Karpas-422 (cell line): ENCODE data around the gene TMEM59L. TPM values are rescaled to one million over a fixed set of nuclear protein-coding genes. Genes with fewer than 3 reads are reported as not detected.

Source experiments
- DNase-seq: peaks from one replicate; pipeline ENCODE4 v3.0.0-alpha.2; 2015
- H2AFZ ChIP-seq: fragments of 200-600 bp; sonication (generic); 2 replicates; pipeline ENCODE4 v1.6.1; 2014; ENCODE audit warnings: antibody characterized with exemption, low read length, mixed read lengths
- H3K27ac ChIP-seq: fragments of 200-600 bp; sonication (generic); 2 replicates; pipeline ENCODE4 v1.5.1; 2014; ENCODE audit warnings: mild to moderate bottlenecking, low read length, moderate library complexity
- H3K27me3 ChIP-seq: fragments of 200-600 bp; sonication (generic); 2 replicates; pipeline ENCODE4 v1.6.1; 2014; ENCODE audit warnings: low read length, mixed read lengths
- H3K36me3 ChIP-seq: fragments of 200-600 bp; sonication (generic); 2 replicates; pipeline ENCODE4 v1.6.1; 2014; ENCODE audit warnings: low read length, mixed read lengths; ENCODE audit not compliant: insufficient read depth
- H3K4me1 ChIP-seq: fragments of 200-600 bp; sonication (generic); 2 replicates; pipeline ENCODE4 v1.6.1; 2014; ENCODE audit warnings: mild to moderate bottlenecking, low read length, mixed read lengths
- H3K4me2 ChIP-seq: fragments of 200-600 bp; sonication (generic); 2 replicates; pipeline ENCODE4 v1.6.1; 2014; ENCODE audit warnings: low read length, low read depth, mild to moderate bottlenecking; ENCODE audit not compliant: poor library complexity, severe bottlenecking
- H3K4me3 ChIP-seq: fragments of 200-600 bp; sonication (generic); 2 replicates; pipeline ENCODE4 v1.5.1; 2014; ENCODE audit warnings: mild to moderate bottlenecking, antibody characterized with exemption, low read length, mixed read lengths
- H3K79me2 ChIP-seq: fragments of 200-600 bp; sonication (generic); 2 replicates; pipeline ENCODE4 v1.6.1; 2014; ENCODE audit warnings: mild to moderate bottlenecking, low read length, mixed read lengths
- H3K9ac ChIP-seq: fragments of 200-600 bp; sonication (generic); 2 replicates; pipeline ENCODE4 v1.6.0; 2014; ENCODE audit warnings: low read length
- H3K9me2 ChIP-seq: fragments of 200-600 bp; sonication (generic), shearing (Covaris generic); replicated peaks from 2 replicates; pipeline ENCODE4 v1.6.0; 2014; ENCODE audit warnings: mild to moderate bottlenecking, low read length, moderate library complexity; ENCODE audit not compliant: insufficient read depth
- H3K9me3 ChIP-seq: fragments of 300-700, 200-600 bp; sonication (generic); 2 replicates; pipeline ENCODE4 v1.6.1; 2014; ENCODE audit warnings: low read length, mixed read lengths
- H4K20me1 ChIP-seq: fragments of 200-600 bp; sonication (generic); 2 replicates; pipeline ENCODE4 v1.6.1; 2014; ENCODE audit warnings: mild to moderate bottlenecking, antibody characterized with exemption, low read length, low read depth; ENCODE audit not compliant: insufficient read depth
- total RNA-seq: library from RNA; depleted of rRNA; stranded (reverse); fragments of >200 nt; shearing (Covaris generic); gene quantifications from 2 replicates; pipeline ENCODE4 v1.2.3, GENCODE V29; 2014; ENCODE audit warnings: low replicate concordance

Gene TMEM59L
- total RNA-seq, 1 experiment from 2014 or later, result 2.5 TPM

GRCh38 chr19:18605196-18605545 lies 7.5 kb upstream of the TMEM59L start:
- Histone ChIP-seq H3K4me3 (no peak overlapping the region), H2AFZ (no peak overlapping the region), H3K27ac (no peak overlapping the region), H4K20me1 (no peaks in the 10 kb centered on the region), H3K9ac (no peak overlapping the region), H3K4me1 (no peaks in the 10 kb centered on the region), H3K36me3 (no peaks in the 10 kb centered on the region), H3K4me2 (no peak overlapping the region), H3K9me3 (no peaks in the 10 kb centered on the region), H3K9me2 (no peaks in the 10 kb centered on the region), H3K79me2 (no peaks in the 10 kb centered on the region), H3K27me3 (no peaks in the 10 kb centered on the region)
- DNase-seq, result no peak

GRCh38 chr19:18605546-18606280 lies 7.0 kb upstream of the TMEM59L start:
- no peaks in the 10 kb centered on the region for H3K4me1 ChIP-seq
- no peaks in the 10 kb centered on the region for H3K79me2 ChIP-seq
- no peaks in the 10 kb centered on the region for H3K36me3 ChIP-seq
- no peak overlapping the region for H3K27ac ChIP-seq
- no peaks in the 10 kb centered on the region for H3K9me2 ChIP-seq
- DNase-seq, result no peak
- no peaks in the 10 kb centered on the region for H4K20me1 ChIP-seq
- H3K9me3 ChIP-seq, result no peaks in the 10 kb centered on the region
- H2AFZ ChIP-seq, result no peak overlapping the region
- no peak overlapping the region for H3K4me2 ChIP-seq
- no peak overlapping the region for H3K9ac ChIP-seq
- H3K4me3 ChIP-seq, result no peak overlapping the region
- H3K27me3 ChIP-seq, result no peaks in the 10 kb centered on the region

- no peak for DNase-seq
- H3K27me3 ChIP-seq, result no peaks in the 10 kb centered on the region
- H3K4me2 ChIP-seq, result no peak within 1 kb of the TSS
- H3K79me2 ChIP-seq, result no peaks in the 10 kb centered on the region
- H3K36me3 ChIP-seq, result no peaks in the 10 kb centered on the region
- no peak within 1 kb of the TSS for H3K4me3 ChIP-seq
- 0 out of 2 replicates have a peak, but pooled peaks cover 3% of the 10 kb centered on the region for H4K20me1 ChIP-seq
- H3K9ac ChIP-seq, result no peak within 1 kb of the TSS
- no peak within 1 kb of the TSS for H3K27ac ChIP-seq
- no peaks in the 10 kb centered on the region for H3K9me3 ChIP-seq
- H3K4me1 ChIP-seq, result peaks cover 4% of the 10 kb centered on the region
- H3K9me2 ChIP-seq, result no peaks in the 10 kb centered on the region
- no peak within 1 kb of the TSS for H2AFZ ChIP-seq
Observed at GRCh38 chr19:18606281-18607225, 6.1 kb upstream of the TMEM59L start, which contains the start of gene CRLF1. Gene CRLF1, minus strand, starts transcription at chr19:18606799. Its CDS starts 143 bp downstream, at chr19:18606656.

GRCh38 chr19:18607226-18608101 lies 5.2 kb upstream of the TMEM59L start:
- no peaks in the 10 kb centered on the region for H3K79me2 ChIP-seq
- no peaks in the 10 kb centered on the region for H3K27me3 ChIP-seq
- no peaks in the 10 kb centered on the region for H3K9me3 ChIP-seq
- H3K9ac ChIP-seq, result no peak overlapping the region
- no peak overlapping the region for H3K27ac ChIP-seq
- no peaks in the 10 kb centered on the region for H3K9me2 ChIP-seq
- H3K4me2 ChIP-seq, result no peak overlapping the region
- H3K36me3 ChIP-seq, result no peaks in the 10 kb centered on the region
- H2AFZ ChIP-seq, result no peak overlapping the region
- no peak overlapping the region for H3K4me3 ChIP-seq
- H4K20me1 ChIP-seq, result 0 out of 2 replicates have a peak, but pooled peaks cover 3% of the 10 kb centered on the region
- H3K4me1 ChIP-seq, result peaks cover 13% of the 10 kb centered on the region
- DNase-seq, result no peak

DNA sequence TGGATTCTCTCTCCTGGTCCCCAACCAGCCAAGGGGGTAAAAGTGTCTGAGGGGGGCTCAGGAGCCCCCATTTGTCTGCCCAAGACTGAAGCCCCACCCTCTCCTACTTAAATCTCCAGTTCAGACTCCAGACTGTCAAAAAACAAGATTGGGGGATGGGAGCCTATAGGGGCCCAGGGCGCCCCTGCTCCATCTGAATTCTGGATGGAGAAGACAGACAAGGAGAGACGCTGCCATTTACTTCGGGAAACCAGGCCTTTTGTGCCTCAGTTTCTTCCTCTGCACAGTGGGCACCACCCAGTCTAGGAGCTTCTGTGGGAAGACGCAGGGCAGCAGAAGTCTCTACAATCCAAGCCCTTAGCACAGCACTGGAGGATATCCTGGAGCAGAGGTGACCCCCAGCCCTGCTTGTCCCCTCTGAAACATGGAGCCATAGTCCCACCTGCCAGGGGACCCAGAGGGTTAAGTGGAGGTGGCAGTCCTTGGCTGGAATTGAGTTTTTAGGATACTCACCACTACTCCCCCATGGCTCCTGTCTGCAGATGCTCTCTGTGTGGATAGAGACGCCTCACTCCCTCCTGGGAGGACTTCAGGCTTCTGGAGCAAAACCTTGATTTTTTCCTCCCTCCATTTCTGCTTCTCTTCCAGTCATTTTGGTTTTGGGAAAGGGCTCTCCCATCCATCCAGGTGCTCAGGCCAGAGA lies 4.4 kb upstream of the TMEM59L start:
- no peak overlapping the region for H3K9ac ChIP-seq

DNA sequence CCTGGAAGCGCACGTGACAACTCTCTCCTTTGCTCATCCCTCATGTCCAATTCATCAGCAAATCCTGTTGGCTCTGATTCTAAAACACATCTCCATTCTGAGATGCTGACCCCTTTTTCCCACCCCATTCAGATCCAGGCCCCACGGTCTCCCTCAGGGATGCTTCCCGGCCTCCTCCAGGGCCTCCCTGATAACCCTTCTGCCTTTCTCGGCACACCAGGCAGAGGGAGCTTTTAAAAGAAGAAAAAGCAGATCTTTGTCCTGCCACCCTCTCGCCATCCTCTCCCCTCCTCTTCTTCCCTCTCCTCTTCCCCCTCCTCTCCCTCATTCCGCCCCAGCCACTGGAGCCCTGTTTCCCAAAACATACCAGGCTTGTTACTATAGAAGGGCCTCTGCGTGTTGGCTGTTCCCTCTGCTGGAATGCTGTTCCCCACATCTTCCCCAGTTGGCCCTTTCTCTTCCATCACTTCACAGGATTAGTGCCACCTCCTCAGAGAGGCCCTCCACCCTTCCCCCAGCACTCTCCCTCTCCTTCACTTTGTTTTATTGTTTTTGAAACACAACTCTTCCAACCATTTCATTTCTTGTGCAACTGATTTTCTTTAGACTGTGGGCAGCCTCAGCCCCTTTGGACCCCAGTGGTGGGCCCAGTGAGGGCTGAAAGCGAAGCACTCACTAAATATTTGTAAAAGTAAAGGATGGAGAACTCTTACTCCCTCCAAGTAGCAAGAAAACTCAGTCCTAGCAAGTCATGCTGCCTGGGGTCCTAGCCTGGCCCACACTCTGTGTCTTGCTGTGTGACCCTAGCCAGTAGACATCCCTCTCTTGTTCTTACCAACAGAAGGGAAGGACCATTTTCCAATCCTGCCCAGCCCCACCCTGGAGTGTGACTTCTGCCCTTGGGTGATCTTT lies 3.6 kb upstream of the TMEM59L start:
- H3K9ac ChIP-seq, result no peak overlapping the region
- H4K20me1 ChIP-seq, result 0 out of 2 replicates have a peak, but pooled peaks cover 3% of the 10 kb centered on the region
- H3K36me3 ChIP-seq, result no peaks in the 10 kb centered on the region
- no peaks in the 10 kb centered on the region for H3K9me2 ChIP-seq
- H3K9me3 ChIP-seq, result no peaks in the 10 kb centered on the region
- H3K4me2 ChIP-seq, result no peak overlapping the region
- H3K4me3 ChIP-seq, result no peak overlapping the region
- DNase-seq, result no peak
- no peak overlapping the region for H2AFZ ChIP-seq
- H3K79me2 ChIP-seq, result no peaks in the 10 kb centered on the region
- H3K27me3 ChIP-seq, result no peaks in the 10 kb centered on the region
- H3K4me1 ChIP-seq, result peaks cover 14% of the 10 kb centered on the region
- no peak overlapping the region for H3K27ac ChIP-seq

More for the DNA sequence above, 4.4 kb upstream of the TMEM59L start:
- Histone ChIP-seq H3K27me3 (no peaks in the 10 kb centered on the region), H2AFZ (no peak overlapping the region), H3K9me2 (no peaks in the 10 kb centered on the region), H3K4me1 (peaks cover 14% of the 10 kb centered on the region), H3K4me2 (no peak overlapping the region), H3K4me3 (no peak overlapping the region), H3K79me2 (no peaks in the 10 kb centered on the region), H3K9me3 (no peaks in the 10 kb centered on the region), H3K36me3 (no peaks in the 10 kb centered on the region), H4K20me1 (0 out of 2 replicates have a peak, but pooled peaks cover 3% of the 10 kb centered on the region), H3K27ac (no peak overlapping the region)
- no peak for DNase-seq

GRCh38 chr19:18609717-18610051 lies 3.0 kb upstream of the TMEM59L start:
- H2AFZ ChIP-seq, result no peak overlapping the region
- H3K36me3 ChIP-seq, result no peaks in the 10 kb centered on the region
- no peaks in the 10 kb centered on the region for H3K9me2 ChIP-seq
- H3K79me2 ChIP-seq, result no peaks in the 10 kb centered on the region
- H3K27me3 ChIP-seq, result no peaks in the 10 kb centered on the region
- peaks cover 14% of the 10 kb centered on the region for H3K4me1 ChIP-seq
- no peak overlapping the region for H3K27ac ChIP-seq
- 0 out of 2 replicates have a peak, but pooled peaks cover 3% of the 10 kb centered on the region for H4K20me1 ChIP-seq
- H3K4me3 ChIP-seq, result no peak overlapping the region
- no peaks in the 10 kb centered on the region for H3K9me3 ChIP-seq
- no peak overlapping the region for H3K4me2 ChIP-seq
- H3K9ac ChIP-seq, result no peak overlapping the region
- DNase-seq, result no peak
